Tibial artery (tissue), 4 donors: ENCODE data around the gene GARIN1A.

Source experiments
- DNase-seq, 2 donors: peaks; one replicate each; pipeline ENCODE4 v3.0.0-alpha.2; 2019
- H3K27ac ChIP-seq, 2 donors: fragments of 200-600 bp; sonication (generic) in 1 of 2; 1 replicate in 1 of 2; 2 replicates in 1 of 2; pipeline ENCODE4 v1.5.1; 2018 to 2019; ENCODE audit warnings: mild to moderate bottlenecking in 1 of 2
- H3K27me3 ChIP-seq, 2 donors: fragments of 200-600 bp; sonication (generic) in 1 of 2; one replicate each; pipeline versions ENCODE4 v1.5.1 to v1.6.0; 2016 to 2019
- H3K36me3 ChIP-seq, 3 donors: fragments of 200-600 bp; sonication (generic) in 2 of 3; one replicate each; pipeline ENCODE4 v1.5.1; 2016 to 2019; ENCODE audit warnings: mild to moderate bottlenecking in 2 of 3
- H3K4me1 ChIP-seq, 4 donors: fragments of 200-600 bp; sonication (generic) in 2 of 4; 1 replicate in 3 of 4; 2 replicates in 1 of 4; pipeline ENCODE4 v1.5.1; 2016 to 2019
- H3K4me3 ChIP-seq, 2 donors: fragments of 200-600 bp; sonication (generic) in 1 of 2; 1 replicate in 1 of 2; 2 replicates in 1 of 2; pipeline ENCODE4 v1.5.1; 2018 to 2019; ENCODE audit warnings: mild to moderate bottlenecking in 2 of 2
- H3K9me3 ChIP-seq, 3 donors: fragments of 200-600 bp; sonication (generic) in 1 of 3; one replicate each; pipeline ENCODE4 v1.5.1; 2016 to 2019
- intact Hi-C: fragments of 100-400 bp; cut with DNase I; formaldehyde crosslinking; loops from one replicate; pipeline ENCODE4 v1.15.0; 2023; ENCODE audit warnings: low total_unique reads
- TF ChIP-seq, protein P1 (sequence below), 2 experiments: fragments of 200-600 bp in 1 of 2; fragments of 450-650 bp in 1 of 2; IDR thresholded peaks; one replicate each; pipeline ENCODE4 v1.5.1; 2017 to 2019; ENCODE audit warnings: antibody characterized with exemption in 2 of 2, mild to moderate bottlenecking in 1 of 2, moderate library complexity in 1 of 2

GARIN1A gene

DNA sequence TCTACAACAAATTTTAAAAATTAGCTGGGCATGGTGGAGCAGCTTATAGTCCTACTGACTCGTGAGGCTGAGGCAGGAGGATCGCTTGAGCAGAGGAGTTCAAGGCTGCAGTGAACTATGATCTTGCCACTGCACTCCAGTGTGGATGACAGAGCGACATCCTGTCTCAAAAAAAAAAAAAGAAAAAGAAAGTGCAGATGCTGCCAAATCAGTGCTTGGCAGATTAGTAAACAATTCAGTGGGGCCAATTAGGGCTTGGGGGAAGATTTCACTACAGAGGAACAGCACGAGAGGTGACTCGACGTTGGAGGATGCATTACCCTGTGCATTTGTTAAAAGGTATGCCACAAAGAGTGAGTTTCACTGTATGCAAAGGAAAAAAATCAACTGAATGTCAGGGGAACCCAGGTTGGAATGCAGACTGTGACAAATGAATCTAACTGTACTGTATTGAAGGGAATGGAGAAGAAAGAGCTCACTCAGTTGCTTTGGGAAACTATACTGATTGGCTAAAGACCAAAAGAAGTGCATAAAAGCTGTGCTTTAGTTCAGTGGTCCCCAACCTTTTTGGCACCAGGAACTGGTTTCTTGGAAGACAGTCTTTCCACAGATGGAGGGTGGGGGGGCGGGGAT lies 31.6 kb downstream of the GARIN1A start:
- Histone ChIP-seq H3K27me3 (peaks cover 0 to 20% of the 10 kb centered on the region in 2 donors), H3K4me3 (no peak overlapping the region), H3K9me3 (no peaks in the 10 kb centered on the region), H3K36me3 (no peaks in the 10 kb centered on the region), H3K27ac (no peak overlapping the region), H3K4me1 (no peaks in the 10 kb centered on the region)
- intact Hi-C loops = no loop called here
- no peak for DNase-seq
- TF ChIP-seq, protein P1, sequence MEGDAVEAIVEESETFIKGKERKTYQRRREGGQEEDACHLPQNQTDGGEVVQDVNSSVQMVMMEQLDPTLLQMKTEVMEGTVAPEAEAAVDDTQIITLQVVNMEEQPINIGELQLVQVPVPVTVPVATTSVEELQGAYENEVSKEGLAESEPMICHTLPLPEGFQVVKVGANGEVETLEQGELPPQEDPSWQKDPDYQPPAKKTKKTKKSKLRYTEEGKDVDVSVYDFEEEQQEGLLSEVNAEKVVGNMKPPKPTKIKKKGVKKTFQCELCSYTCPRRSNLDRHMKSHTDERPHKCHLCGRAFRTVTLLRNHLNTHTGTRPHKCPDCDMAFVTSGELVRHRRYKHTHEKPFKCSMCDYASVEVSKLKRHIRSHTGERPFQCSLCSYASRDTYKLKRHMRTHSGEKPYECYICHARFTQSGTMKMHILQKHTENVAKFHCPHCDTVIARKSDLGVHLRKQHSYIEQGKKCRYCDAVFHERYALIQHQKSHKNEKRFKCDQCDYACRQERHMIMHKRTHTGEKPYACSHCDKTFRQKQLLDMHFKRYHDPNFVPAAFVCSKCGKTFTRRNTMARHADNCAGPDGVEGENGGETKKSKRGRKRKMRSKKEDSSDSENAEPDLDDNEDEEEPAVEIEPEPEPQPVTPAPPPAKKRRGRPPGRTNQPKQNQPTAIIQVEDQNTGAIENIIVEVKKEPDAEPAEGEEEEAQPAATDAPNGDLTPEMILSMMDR (IDR thresholded peaks at IDR 0.05) = no peak

DNA sequence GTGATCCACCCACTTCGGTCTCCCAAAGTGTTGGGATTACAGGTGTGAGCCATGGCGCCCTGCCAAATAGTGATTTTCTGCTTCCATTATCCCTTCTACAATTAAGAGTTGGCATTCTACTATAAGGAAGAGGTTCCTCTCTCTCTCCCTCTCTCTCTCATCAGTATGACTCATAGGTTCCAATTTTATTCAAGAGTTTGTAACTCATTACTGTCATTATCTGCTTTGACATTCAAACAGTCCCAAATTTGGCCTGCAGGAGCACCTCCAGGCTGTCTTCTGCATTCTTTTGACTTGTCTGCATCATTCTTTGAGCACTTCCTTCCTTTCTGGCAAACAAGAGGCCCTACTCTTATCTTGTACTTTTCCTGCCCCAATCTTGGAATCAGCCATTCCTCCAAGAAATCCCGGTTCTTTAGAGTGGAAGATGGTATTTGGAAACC lies 33.8 kb downstream of the GARIN1A start:
- no peak overlapping the region for H3K4me3 ChIP-seq
- H3K36me3 ChIP-seq = no peaks in the 10 kb centered on the region
- no peak overlapping the region for H3K27ac ChIP-seq
- intact Hi-C loops = no loop called here
- TF ChIP-seq, protein P1 (IDR thresholded peaks at IDR 0.05) = no peak
- peaks cover 0 to under 1% of the 10 kb centered on the region in 2 donors for H3K27me3 ChIP-seq
- no peaks in the 10 kb centered on the region for H3K4me1 ChIP-seq
- H3K9me3 ChIP-seq = no peaks in the 10 kb centered on the region
- DNase-seq = no peak

DNA sequence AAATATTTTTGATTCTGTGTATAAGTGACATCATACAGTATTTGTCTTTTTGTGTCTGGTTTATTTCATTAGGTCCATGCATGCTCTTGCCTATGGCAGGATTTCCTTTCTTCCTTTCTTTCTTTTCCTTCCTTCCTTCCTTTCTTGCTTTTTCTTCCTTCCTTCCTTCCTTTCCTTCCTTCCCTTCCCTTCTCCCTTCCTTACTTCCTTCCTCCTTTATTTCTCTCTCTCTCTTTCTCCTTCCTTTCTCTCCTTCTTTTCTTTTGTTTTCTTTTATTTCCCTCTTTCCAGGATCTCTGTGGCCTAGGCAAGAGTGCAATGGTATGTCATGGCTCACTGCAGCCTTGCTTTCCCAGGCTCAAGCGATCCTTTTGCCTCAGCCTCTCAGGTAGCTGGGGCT lies 35.7 kb downstream of the GARIN1A start:
- H3K36me3 ChIP-seq = no peaks in the 10 kb centered on the region

DNA sequence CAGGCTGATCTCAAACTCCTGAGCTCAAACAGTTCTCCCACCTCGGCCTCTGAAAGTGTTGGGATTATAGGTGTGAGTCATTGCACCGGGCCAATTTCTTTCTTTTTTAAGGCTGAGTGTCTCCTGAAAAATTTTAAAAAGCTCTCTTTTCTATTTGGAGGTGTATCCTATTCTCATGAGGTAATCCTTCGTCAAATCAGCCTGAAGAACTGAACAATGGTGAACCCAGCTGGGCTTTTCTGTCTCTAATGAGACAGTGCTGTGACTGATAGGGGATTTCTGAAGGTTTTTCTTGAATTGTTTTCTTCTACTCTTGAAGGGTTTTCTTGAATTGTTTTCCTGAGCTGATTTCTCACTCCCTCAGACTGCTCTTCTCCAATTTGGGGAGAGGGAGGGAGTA lies 36.1 kb downstream of the GARIN1A start:
- no peak overlapping the region for H3K4me3 ChIP-seq
- TF ChIP-seq, protein P1 (IDR thresholded peaks at IDR 0.05) = no peak
- no peak for DNase-seq
- H3K4me1 ChIP-seq = no peaks in the 10 kb centered on the region
- no peaks in the 10 kb centered on the region for H3K27me3 ChIP-seq
- H3K9me3 ChIP-seq = no peaks in the 10 kb centered on the region
- no peak overlapping the region for H3K27ac ChIP-seq
- intact Hi-C loops = no loop called here
- no peaks in the 10 kb centered on the region for H3K36me3 ChIP-seq

More for the DNA sequence above, 35.7 kb downstream of the GARIN1A start:
- no peaks in the 10 kb centered on the region for H3K9me3 ChIP-seq
- H3K4me1 ChIP-seq = no peaks in the 10 kb centered on the region
- no peak overlapping the region for H3K27ac ChIP-seq
- TF ChIP-seq, protein P1 (IDR thresholded peaks at IDR 0.05) = no peak
- intact Hi-C loops = no loop called here
- no peaks in the 10 kb centered on the region for H3K27me3 ChIP-seq
- H3K4me3 ChIP-seq = no peak overlapping the region
- no peak for DNase-seq

DNA sequence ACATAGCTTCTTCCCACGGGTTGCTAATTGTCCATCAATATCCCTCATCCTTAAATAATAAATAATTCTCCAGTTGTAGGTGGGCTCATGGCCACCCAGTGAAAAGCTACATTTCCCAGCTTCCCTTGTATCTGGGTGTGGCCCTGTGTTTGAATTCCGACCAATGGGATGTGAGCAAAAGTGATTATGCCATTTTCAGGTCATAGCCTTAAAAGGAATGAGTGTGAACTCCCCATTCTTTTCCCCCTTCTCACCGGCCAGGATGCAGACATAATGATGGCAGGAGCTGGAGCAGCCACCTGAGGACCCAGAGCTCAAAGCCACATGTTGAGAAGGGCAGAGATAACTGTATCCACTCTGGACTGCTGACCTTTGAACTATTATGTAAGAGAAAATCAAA lies 36.7 kb downstream of the GARIN1A start:
- TF ChIP-seq, protein P1 (IDR thresholded peaks at IDR 0.05) = no peak
- intact Hi-C loops = no loop called here
- no peak overlapping the region for H3K4me3 ChIP-seq
- no peak overlapping the region for H3K27ac ChIP-seq
- no peaks in the 10 kb centered on the region for H3K36me3 ChIP-seq
- H3K9me3 ChIP-seq = no peaks in the 10 kb centered on the region
- DNase-seq = no peak
- no peaks in the 10 kb centered on the region for H3K4me1 ChIP-seq
- no peaks in the 10 kb centered on the region for H3K27me3 ChIP-seq

DNA sequence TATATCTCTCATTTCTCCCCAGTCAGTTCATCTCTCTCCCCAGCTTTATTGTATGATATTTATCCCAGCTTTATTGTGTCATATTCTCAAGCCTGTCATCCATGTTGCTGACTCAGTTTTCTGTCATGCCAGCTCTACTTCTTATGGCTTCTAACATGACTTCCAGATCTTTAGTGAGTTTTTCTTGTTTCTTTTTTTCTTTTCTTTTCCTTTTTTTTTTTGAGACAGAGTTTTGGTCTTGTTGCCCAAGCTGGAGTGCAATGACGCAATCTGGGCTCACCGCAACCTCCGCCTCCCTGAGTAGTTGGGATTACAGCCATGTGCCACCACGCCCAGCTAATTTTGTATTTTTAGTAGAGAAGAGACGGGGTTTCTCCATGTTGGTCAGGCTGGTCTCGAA lies 38.4 kb downstream of the GARIN1A start:
- Histone ChIP-seq H3K4me3 (no peak overlapping the region), H3K27me3 (no peaks in the 10 kb centered on the region), H3K4me1 (no peaks in the 10 kb centered on the region), H3K27ac (no peak overlapping the region), H3K9me3 (no peaks in the 10 kb centered on the region), H3K36me3 (no peaks in the 10 kb centered on the region)
- intact Hi-C loops = no loop called here
- no peak for DNase-seq
- TF ChIP-seq, protein P1 (IDR thresholded peaks at IDR 0.05) = no peak
